NCI-H1092 (cell line): ENCODE measurements around the gene FCRL6.
A peak's percentile ranks its signal among the peaks of the same experiment; 100 is the strongest.

ENCODE experiments used
- DNase-seq: peaks from one replicate; lab custom pipeline; 2025; lab: John Stamatoyannopoulos, UW

Gene FCRL6

GRCh38 chr1:159799446-159799985, 2.6 kb upstream of the FCRL6 start:
- no peak for DNase-seq

- no peak for DNase-seq
These were observed 1.8 kb upstream of the FCRL6 start for GRCh38 chr1:159800177-159800930.

- no peak for DNase-seq
These were observed 2.0 kb downstream of the FCRL6 start for GRCh38 chr1:159803956-159804689.

DNA sequence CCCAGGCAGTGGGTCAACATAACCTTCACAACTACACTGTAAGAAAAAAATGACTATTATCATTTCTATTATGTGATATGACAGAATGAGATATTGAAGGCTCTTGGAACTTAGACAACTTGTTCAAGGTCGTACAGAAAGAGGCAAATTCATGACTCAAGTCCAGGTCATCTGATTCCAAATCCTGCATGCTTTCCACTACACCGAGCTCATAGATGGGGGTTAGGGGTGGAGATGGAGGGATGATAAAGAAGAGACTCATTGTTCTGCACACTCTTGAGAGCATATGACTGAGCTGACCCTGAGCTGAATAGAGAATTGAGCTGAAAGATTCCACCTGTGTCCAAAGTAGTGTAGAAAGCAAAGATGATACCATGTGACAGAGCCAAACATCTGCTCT, 2.8 kb downstream of the FCRL6 start:
- DNase-seq = no peak

- no peak for DNase-seq
These were observed 13.8 kb downstream of the FCRL6 start for GRCh38 chr1:159815926-159816325.

GRCh38 chr1:159817276-159818041, 15.3 kb downstream of the FCRL6 start:
- DNase-seq = peak; percentile 69

DNA sequence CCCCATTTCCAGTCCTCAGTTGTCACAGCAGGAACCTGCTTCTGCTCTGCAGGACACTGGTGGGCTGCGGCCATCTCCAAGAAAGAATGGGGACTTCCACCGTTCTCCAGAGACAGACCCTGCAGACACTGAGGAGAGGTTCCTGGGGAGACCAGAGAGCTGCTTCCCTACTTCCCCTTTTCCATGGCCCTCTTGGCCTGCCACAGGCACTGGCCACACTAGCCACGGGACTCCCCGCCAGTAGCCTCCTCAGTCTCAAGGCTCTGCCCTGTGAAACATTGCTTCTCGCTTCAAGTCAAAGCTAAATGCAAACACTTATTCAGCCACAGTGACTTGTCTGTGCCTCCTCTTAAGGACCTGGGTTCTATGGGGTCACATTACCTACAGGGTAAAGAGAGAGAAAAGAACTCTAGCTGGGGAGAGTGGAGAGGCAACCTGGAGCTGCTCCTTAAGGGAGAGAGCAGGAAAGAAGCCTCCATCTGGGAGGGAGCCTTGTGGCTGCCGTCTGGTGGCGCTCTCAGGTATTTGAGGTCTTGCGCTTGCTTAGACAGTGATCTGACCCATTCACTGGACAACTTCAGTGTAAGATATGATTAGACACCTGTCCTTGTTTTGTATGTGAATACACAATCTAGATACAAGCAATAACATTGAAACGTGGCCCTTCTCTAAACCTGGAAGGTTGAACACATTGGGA, 19.2 kb downstream of the FCRL6 start:
- DNase-seq = peak; percentile 43

GRCh38 chr1:159823406-159823805, 21.2 kb downstream of the FCRL6 start:
- DNase-seq = no peak

GRCh38 chr1:159825564-159825963, 23.4 kb downstream of the FCRL6 start:
- DNase-seq = no peak

- DNase-seq = no peak
These were observed 24.4 kb downstream of the FCRL6 start, which contains the start of gene SLAMF8 for GRCh38 chr1:159826441-159827101. Gene SLAMF8 (plus strand): TSS chr1:159826873. CDS start chr1:159826899, 26 bp downstream.

- DNase-seq = no peak
These were observed 24.9 kb downstream of the FCRL6 start for GRCh38 chr1:159827102-159827490.

GRCh38 chr1:159827549-159827948, 25.4 kb downstream of the FCRL6 start:
- no peak for DNase-seq

DNA sequence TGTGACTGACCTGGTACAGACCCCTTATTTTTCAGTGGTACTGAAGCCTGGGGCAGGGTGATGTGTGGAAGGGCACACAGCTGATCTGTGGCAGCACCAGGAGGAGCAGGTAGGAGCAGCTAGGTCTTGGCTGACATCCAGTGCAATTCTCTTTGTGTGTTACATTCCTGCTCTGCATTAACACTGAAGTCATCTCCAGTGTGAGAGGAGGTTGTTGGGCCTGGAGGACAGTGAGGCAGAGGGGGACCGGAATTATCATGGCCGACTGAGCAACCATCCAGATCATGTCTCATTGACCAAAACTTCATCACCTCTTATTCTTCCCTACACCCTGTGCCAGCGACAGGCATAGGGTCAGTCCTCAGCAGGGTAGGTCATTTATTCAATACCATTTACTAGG, 26.0 kb downstream of the FCRL6 start:
- no peak for DNase-seq

DNA sequence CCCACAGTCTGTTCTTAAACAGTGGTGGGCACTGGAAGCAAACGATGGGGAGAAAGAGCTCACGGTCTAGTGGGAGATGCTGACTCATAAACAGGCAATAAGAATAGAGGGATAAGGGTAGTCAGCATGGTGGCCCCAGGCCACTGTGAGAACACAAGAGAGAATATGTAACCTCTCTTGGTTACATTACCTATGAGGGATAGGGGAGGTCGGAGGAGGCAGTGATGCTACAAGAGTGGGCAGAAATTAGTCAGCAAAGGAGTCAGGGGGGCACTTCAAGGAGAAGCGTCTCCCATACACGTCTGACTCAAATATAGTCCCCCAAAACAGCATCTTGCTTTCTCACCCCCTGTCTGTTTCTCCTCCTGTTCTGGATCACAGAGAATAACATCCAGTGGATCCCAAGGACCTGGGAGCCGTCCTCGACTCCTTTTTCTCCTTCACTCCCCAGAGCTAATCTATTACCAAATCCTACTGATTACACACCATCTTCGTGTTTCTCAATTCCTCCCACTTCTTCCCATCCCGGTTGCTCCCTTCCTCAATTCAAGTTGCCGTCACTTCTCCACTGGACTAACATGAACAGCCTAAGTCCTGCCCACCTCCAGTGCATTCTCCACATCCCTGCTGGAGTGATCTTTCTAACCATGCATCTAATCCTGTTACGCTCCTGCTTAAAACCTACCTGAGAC, 26.6 kb downstream of the FCRL6 start:
- DNase-seq = no peak

- DNase-seq = no peak
These were observed 27.1 kb downstream of the FCRL6 start for GRCh38 chr1:159829273-159829634.

DNA sequence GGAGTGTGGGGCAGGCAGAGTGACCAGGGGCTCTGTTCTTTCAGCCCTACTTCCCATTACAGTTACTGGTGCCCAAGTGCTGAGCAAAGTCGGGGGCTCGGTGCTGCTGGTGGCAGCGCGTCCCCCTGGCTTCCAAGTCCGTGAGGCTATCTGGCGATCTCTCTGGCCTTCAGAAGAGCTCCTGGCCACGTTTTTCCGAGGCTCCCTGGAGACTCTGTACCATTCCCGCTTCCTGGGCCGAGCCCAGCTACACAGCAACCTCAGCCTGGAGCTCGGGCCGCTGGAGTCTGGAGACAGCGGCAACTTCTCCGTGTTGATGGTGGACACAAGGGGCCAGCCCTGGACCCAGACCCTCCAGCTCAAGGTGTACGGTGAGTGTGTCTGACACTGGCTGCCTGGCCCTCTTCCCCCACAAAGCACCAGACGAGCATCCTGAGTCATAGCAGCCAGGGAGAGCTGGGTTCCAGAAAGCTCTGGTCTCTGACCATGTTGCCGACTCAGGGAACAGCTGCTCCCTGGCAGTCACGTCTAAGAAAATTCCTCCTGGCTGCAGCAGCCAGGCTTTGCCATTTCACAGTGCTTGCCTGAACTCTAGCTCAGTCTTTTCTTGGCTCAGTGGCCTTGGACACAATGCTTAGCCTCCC, 27.8 kb downstream of the FCRL6 start:
- DNase-seq = no peak

DNA sequence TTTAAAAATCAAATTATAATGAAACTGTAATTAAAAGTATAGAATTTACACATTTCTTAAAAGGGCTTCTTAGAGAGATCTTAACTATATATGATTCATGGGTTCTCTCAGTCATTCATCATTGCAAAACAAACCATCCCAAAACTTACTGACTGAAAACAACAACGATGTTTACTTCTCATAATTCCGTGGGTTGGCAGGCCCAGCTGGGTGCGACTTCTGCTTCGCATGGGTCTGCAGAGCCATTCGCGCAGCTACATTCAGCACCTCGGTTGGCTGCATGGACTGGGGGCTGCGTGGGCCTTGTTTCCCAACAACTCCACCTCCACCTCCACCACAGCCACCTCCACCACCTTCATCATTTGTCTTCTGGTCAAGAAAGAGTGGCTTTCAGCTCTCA, 28.6 kb downstream of the FCRL6 start:
- DNase-seq = no peak

DNA sequence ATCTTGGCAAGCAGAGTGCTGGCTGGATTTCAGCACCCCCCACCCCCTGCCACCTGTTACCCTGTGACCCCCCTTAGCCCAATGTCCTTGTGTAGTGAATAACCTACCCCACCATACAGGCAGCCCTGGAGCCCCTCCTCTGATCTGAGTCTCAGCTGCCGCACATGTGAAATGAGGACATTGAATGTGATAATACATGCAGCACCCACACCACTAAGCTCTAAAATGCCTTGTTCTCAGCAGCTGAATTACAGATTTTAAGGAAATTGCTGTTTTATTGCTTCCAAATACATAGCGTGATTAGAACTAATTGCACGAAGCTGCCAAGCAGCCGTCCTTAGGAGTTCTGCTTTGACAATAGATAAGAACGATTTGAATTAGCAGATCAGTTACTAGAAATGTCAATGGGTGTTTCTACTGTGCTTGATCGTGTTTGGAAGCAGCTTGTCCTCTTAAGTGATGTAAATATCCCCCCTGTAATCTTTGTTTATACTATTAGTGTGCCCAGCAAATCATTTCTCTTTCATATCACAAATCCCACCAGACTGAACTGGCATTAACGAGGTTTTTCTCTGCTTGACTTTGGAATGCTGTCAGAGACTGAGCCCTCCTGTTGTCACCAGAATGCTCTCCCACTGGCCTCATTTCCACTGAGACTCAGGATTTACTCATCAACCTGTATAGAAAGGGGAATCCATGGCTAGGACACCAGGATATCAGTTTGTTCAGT, 29.4 kb downstream of the FCRL6 start:
- DNase-seq = no peak

GRCh38 chr1:159832309-159832708, 30.1 kb downstream of the FCRL6 start:
- no peak for DNase-seq

DNA sequence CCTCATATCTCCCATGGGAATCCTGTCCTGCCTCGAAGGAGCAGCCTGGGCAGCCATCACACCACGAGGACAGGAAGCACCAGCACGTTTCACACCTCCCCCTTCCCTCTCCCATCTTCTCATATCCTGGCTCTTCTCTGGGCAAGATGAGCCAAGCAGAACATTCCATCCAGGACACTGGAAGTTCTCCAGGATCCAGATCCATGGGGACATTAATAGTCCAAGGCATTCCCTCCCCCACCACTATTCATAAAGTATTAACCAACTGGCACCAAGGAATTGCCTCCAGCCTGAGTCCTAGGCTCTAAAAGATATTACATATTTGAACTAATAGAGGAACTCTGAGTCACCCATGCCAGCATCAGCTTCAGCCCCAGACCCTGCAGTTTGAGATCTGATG, 33.2 kb downstream of the FCRL6 start:
- no peak for DNase-seq
